ENCODE results near the gene CELSR2.

CELSR2 gene

DNA sequence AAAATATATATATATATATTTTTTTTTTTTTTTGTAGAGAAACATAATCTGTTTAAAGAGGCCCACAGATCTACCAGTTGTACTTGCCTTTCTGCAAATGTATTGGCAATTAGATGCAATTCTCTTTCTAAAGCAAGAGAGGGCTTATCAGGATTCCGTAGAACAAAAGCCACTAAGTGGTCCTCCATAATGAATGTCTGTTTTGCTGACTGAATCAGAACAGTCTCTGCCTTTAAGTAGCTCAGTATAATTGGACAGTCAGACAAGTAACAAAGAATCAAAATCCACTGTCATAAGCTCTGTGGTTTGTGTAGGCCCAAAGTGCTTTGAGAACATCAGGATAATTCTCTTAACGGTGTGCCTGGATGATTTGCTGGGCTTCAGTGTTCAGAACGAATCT lies 18.3 kb upstream of the CELSR2 start:
- H3K9me3 ChIP-seq (ENCODE audit: insufficient read depth, low read length, severe bottlenecking), result no peaks in the 10 kb centered on the region
- H3K79me2 ChIP-seq (ENCODE audit: insufficient read depth, low read length), result peaks cover 7% of the 10 kb centered on the region
- peaks cover 92% of the 10 kb centered on the region for H3K36me3 ChIP-seq (ENCODE audit: insufficient read depth, low read length)
- no peak overlapping the region for H3K9ac ChIP-seq (ENCODE audit: low read depth, low read length)
- no peaks in the 10 kb centered on the region; the same call in 1 of the 2 replicates for H4K20me1 ChIP-seq (ENCODE audit: insufficient read depth, low read length)
- no peak overlapping the region for H3K27ac ChIP-seq (ENCODE audit: low read length)
- no peak overlapping the region for H3K4me2 ChIP-seq (ENCODE audit: insufficient read depth, low read length)
- no peak overlapping the region for H2AFZ ChIP-seq (ENCODE audit: low read depth, low read length)
- no peaks in the 10 kb centered on the region for H3K4me1 ChIP-seq (ENCODE audit: insufficient read depth, low read length)
- DNase-seq, result no peak
- no peaks in the 10 kb centered on the region for H3K27me3 ChIP-seq (ENCODE audit: insufficient read depth, low read length, poor library complexity)
- no peak for ATAC-seq (ENCODE audit: insufficient read depth, low read depth)
- no peak for TF ChIP-seq EZH2 (IDR thresholded peaks at IDR 0.05; ENCODE audit: borderline replicate concordance, low read depth, low read length, severe bottlenecking)
- TF ChIP-seq, protein P1, sequence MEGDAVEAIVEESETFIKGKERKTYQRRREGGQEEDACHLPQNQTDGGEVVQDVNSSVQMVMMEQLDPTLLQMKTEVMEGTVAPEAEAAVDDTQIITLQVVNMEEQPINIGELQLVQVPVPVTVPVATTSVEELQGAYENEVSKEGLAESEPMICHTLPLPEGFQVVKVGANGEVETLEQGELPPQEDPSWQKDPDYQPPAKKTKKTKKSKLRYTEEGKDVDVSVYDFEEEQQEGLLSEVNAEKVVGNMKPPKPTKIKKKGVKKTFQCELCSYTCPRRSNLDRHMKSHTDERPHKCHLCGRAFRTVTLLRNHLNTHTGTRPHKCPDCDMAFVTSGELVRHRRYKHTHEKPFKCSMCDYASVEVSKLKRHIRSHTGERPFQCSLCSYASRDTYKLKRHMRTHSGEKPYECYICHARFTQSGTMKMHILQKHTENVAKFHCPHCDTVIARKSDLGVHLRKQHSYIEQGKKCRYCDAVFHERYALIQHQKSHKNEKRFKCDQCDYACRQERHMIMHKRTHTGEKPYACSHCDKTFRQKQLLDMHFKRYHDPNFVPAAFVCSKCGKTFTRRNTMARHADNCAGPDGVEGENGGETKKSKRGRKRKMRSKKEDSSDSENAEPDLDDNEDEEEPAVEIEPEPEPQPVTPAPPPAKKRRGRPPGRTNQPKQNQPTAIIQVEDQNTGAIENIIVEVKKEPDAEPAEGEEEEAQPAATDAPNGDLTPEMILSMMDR (IDR thresholded peaks at IDR 0.05; ENCODE audit: borderline replicate concordance, extremely low read depth, low read length, poor library complexity, severe bottlenecking), result no peak
- H3K4me3 ChIP-seq (ENCODE audit: low read depth in 1 of 2, low read length in 2 of 2), result no peak overlapping the region

DNA sequence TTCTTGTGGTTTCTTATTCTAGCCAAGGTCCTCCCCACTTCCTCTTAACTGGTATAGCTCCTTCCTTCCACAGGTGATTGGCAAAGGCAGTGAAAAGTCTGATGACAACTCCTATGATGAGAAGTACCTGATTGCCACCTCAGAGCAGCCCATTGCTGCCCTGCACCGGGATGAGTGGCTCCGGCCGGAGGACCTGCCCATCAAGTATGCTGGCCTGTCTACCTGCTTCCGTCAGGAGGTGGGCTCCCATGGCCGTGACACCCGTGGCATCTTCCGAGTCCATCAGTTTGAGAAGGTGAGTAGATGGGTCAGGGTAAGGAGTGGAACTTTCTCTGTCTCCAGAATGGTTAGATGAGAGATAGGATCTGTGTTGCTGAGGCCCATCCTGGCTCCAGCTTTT lies 14.2 kb upstream of the CELSR2 start:
- Histone ChIP-seq H3K9me3 (ENCODE audit: insufficient read depth, low read length, severe bottlenecking) (no peaks in the 10 kb centered on the region), H3K27ac (ENCODE audit: low read length) (no peak overlapping the region), H4K20me1 (ENCODE audit: insufficient read depth, low read length) (no peaks in the 10 kb centered on the region), H3K9ac (ENCODE audit: low read depth, low read length) (no peak overlapping the region), H3K36me3 (ENCODE audit: insufficient read depth, low read length) (peaks cover 94% of the 10 kb centered on the region), H3K27me3 (ENCODE audit: insufficient read depth, low read length, poor library complexity) (no peaks in the 10 kb centered on the region), H3K79me2 (ENCODE audit: insufficient read depth, low read length) (no peaks in the 10 kb centered on the region), H3K4me3 (ENCODE audit: low read depth in 1 of 2, low read length in 2 of 2) (no peak overlapping the region), H3K4me2 (ENCODE audit: insufficient read depth, low read length) (no peak overlapping the region), H2AFZ (ENCODE audit: low read depth, low read length) (no peak overlapping the region), H3K4me1 (ENCODE audit: insufficient read depth, low read length) (no peaks in the 10 kb centered on the region)
- TF ChIP-seq EZH2 (IDR thresholded peaks at IDR 0.05; ENCODE audit: borderline replicate concordance, low read depth, low read length, severe bottlenecking), result no peak
- TF ChIP-seq, protein P1 (IDR thresholded peaks at IDR 0.05; ENCODE audit: borderline replicate concordance, extremely low read depth, low read length, poor library complexity, severe bottlenecking), result no peak
- ATAC-seq (ENCODE audit: insufficient read depth, low read depth) (no peak), DNase-seq (no peak)

DNA sequence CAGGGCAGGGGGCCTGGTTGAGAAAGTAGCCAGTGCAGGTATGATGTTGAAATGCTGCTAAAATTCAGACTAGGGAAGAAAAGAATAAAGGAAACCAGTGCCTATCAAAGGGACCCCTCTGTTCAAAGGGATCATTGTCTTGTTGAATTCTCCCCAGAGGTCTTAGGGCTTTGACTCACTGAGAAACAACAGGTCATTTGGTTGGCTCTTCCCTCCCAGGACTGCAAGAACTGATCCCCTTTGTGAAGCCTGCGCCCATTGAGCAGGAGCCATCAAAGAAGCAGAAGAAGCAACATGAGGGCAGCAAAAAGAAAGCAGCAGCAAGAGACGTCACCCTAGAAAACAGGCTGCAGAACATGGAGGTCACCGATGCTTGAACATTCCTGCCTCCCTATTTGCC lies 11.8 kb upstream of the CELSR2 start:
- Histone ChIP-seq H3K79me2 (ENCODE audit: insufficient read depth, low read length) (no peaks in the 10 kb centered on the region), H2AFZ (ENCODE audit: low read depth, low read length) (no peak overlapping the region), H3K4me2 (ENCODE audit: insufficient read depth, low read length) (no peak overlapping the region), H4K20me1 (ENCODE audit: insufficient read depth, low read length) (peaks cover 2% of the 10 kb centered on the region; the same call in 1 of the 2 replicates), H3K4me1 (ENCODE audit: insufficient read depth, low read length) (no peaks in the 10 kb centered on the region), H3K4me3 (ENCODE audit: low read depth in 1 of 2, low read length in 2 of 2) (no peak overlapping the region), H3K27me3 (ENCODE audit: insufficient read depth, low read length, poor library complexity) (no peaks in the 10 kb centered on the region), H3K9ac (ENCODE audit: low read depth, low read length) (no peak overlapping the region), H3K36me3 (ENCODE audit: insufficient read depth, low read length) (peaks cover 71% of the 10 kb centered on the region), H3K27ac (ENCODE audit: low read length) (no peak overlapping the region), H3K9me3 (ENCODE audit: insufficient read depth, low read length, severe bottlenecking) (no peaks in the 10 kb centered on the region)
- DNase-seq (no peak), ATAC-seq (ENCODE audit: insufficient read depth, low read depth) (no peak)
- no peak for TF ChIP-seq EZH2 (IDR thresholded peaks at IDR 0.05; ENCODE audit: borderline replicate concordance, low read depth, low read length, severe bottlenecking)
- TF ChIP-seq, protein P1 (IDR thresholded peaks at IDR 0.05; ENCODE audit: borderline replicate concordance, extremely low read depth, low read length, poor library complexity, severe bottlenecking), result no peak

DNA sequence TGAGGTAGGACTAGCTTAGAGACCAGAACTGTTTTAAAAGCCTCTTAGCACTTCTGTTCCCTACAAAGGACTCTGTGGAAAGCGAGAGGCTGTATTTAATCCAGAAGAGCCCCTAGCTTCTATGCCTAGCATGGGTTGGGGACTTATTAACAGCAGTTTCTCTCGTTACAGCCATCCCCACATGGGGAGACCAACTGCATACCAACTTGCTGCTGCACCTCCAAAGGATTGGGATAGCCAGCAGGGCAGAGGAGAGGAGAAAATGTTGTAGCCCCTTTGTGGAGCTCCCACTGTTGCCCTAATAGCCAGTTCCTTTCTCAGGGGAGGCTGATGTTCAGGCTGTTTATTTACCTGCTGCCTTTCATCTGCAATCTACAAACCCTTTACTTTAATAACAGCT lies 11.0 kb upstream of the CELSR2 start:
- Histone ChIP-seq H3K27ac (ENCODE audit: low read length) (no peak overlapping the region), H3K79me2 (ENCODE audit: insufficient read depth, low read length) (no peaks in the 10 kb centered on the region), H3K36me3 (ENCODE audit: insufficient read depth, low read length) (peaks cover 62% of the 10 kb centered on the region), H4K20me1 (ENCODE audit: insufficient read depth, low read length) (peaks cover 2% of the 10 kb centered on the region; the same call in 1 of the 2 replicates), H3K27me3 (ENCODE audit: insufficient read depth, low read length, poor library complexity) (no peaks in the 10 kb centered on the region), H3K4me1 (ENCODE audit: insufficient read depth, low read length) (no peaks in the 10 kb centered on the region), H3K4me2 (ENCODE audit: insufficient read depth, low read length) (no peak overlapping the region), H3K4me3 (ENCODE audit: low read depth in 1 of 2, low read length in 2 of 2) (no peak overlapping the region), H2AFZ (ENCODE audit: low read depth, low read length) (no peak overlapping the region), H3K9me3 (ENCODE audit: insufficient read depth, low read length, severe bottlenecking) (no peaks in the 10 kb centered on the region), H3K9ac (ENCODE audit: low read depth, low read length) (no peak overlapping the region)
- ATAC-seq (ENCODE audit: insufficient read depth, low read depth) (no peak), DNase-seq (no peak)
- no peak for TF ChIP-seq EZH2 (IDR thresholded peaks at IDR 0.05; ENCODE audit: borderline replicate concordance, low read depth, low read length, severe bottlenecking)
- TF ChIP-seq, protein P1 (IDR thresholded peaks at IDR 0.05; ENCODE audit: borderline replicate concordance, extremely low read depth, low read length, poor library complexity, severe bottlenecking), result no peak

Measured in DND-41 (cell line).